HL-60 (cell line): ENCODE measurements around the gene MAN1C1.

ENCODE experiments used
- DNase-seq, 2 experiments: peaks; one replicate each; pipeline ENCODE4 v3.0.0-alpha.2; 2010 to 2020; ENCODE audit warnings: low read depth in 1 of 2, low spot score in 1 of 2
- H3K27ac ChIP-seq: fragments of 250-450 bp; sonication (Bioruptor Pico); replicated peaks from 2 replicates; pipeline ENCODE4 v1.5.1; 2020; ENCODE audit warnings: mild to moderate bottlenecking, moderate library complexity
- H3K27me3 ChIP-seq: fragments of 250-450 bp; sonication (Bioruptor Pico); 2 replicates; pipeline ENCODE4 v1.5.1; 2021; ENCODE audit warnings: mild to moderate bottlenecking, moderate library complexity; ENCODE audit not compliant: insufficient read depth, poor library complexity, severe bottlenecking
- H3K4me3 ChIP-seq: replicated peaks from 2 replicates; pipeline ENCODE4 v1.5.1; 2011; ENCODE audit warnings: mild to moderate bottlenecking, control low read depth, low read length; ENCODE audit not compliant: insufficient read depth
- CTCF ChIP-seq: IDR thresholded peaks from one replicate; pipeline ENCODE4 v1.5.1; 2011; ENCODE audit warnings: low read length, control low read depth, inconsistent platforms; ENCODE audit not compliant: insufficient read depth
- GABPA ChIP-seq: IDR thresholded peaks from 2 replicates; pipeline ENCODE4 v1.6.1; 2012; ENCODE audit warnings: low read depth
- POLR2AphosphoS5 ChIP-seq: IDR thresholded peaks from 2 replicates; pipeline ENCODE4 v1.6.1; 2012; ENCODE audit warnings: low read depth
- REST ChIP-seq: IDR thresholded peaks from 2 replicates; pipeline ENCODE4 v1.6.1; 2012; ENCODE audit warnings: low read depth; ENCODE audit not compliant: insufficient replicate concordance
- SPI1 ChIP-seq: IDR thresholded peaks from 2 replicates; pipeline ENCODE4 v1.6.1; 2012; ENCODE audit warnings: low read depth, mild to moderate bottlenecking, borderline replicate concordance

The MAN1C1 gene

GRCh38 chr1:25815208-25816111 lies 198.9 kb downstream of the MAN1C1 start:
- H3K27ac ChIP-seq: no peak overlapping the region
- DNase-seq: no peak
- TF ChIP-seq SPI1 (no peak), POLR2AphosphoS5 (no peak), CTCF (no peak), REST (no peak), GABPA (no peak)
- no peak overlapping the region for H3K4me3 ChIP-seq
- H3K27me3 ChIP-seq: no peaks in the 10 kb centered on the region

GRCh38 chr1:25816112-25816718 lies 199.6 kb downstream of the MAN1C1 start:
- no peaks in the 10 kb centered on the region for H3K27me3 ChIP-seq
- H3K4me3 ChIP-seq: no peak overlapping the region
- TF ChIP-seq REST (no peak), POLR2AphosphoS5 (no peak), CTCF (no peak), GABPA (no peak), SPI1 (no peak)
- DNase-seq: no peak
- H3K27ac ChIP-seq: no peak overlapping the region

GRCh38 chr1:25817840-25818501 lies 201.4 kb downstream of the MAN1C1 start:
- Histone ChIP-seq H3K4me3 (no peak overlapping the region), H3K27ac (no peak overlapping the region), H3K27me3 (no peaks in the 10 kb centered on the region)
- TF ChIP-seq POLR2AphosphoS5 (no peak), REST (no peak), SPI1 (no peak), GABPA (no peak)
- DNase-seq: no peak
